ENCODE results near the gene RECK. TPM values are rescaled to one million over a fixed set of nuclear protein-coding genes. Genes with fewer than 3 reads are reported as not detected.

Gene RECK
- total and polyA plus RNA-seq, 8 donors: 18.5 to 23.7 (median 22.6) TPM

GRCh38 chr9:36150574-36151315 lies 114.0 kb downstream of the RECK start:
- DNase-seq: no peak
- no peak overlapping the region for H3K4me3 ChIP-seq
- no peaks in the 10 kb centered on the region for H3K9me3 ChIP-seq
- TF ChIP-seq CTCF (IDR thresholded peaks at IDR 0.05): no peak
- H3K4me1 ChIP-seq: peaks cover 16 to 100% of the 10 kb centered on the region in 2 donors
- H3K36me3 ChIP-seq: peaks cover 0 to 35% of the 10 kb centered on the region in 2 donors
- H3K27me3 ChIP-seq: no peaks in the 10 kb centered on the region
- ATAC-seq: peak; percentile 4
- peak overlapping the region; percentile 81 to 98 for H3K27ac ChIP-seq
- intact Hi-C loops (cut with DNase I): no loop called here

- H3K4me1 ChIP-seq: peaks cover 16 to 94% of the 10 kb centered on the region in 2 donors
- intact Hi-C loops (cut with DNase I): no loop called here
- H3K9me3 ChIP-seq: peaks cover 0 to 2% of the 10 kb centered on the region in 2 donors
- ATAC-seq (peak; percentile 47), DNase-seq (peak in 2 of 4 donors; percentile 87 to 92)
- TF ChIP-seq CTCF (IDR thresholded peaks at IDR 0.05): no peak
- peak overlapping the region; percentile 81 to 98 for H3K27ac ChIP-seq
- peak overlapping the region in 1 of 2 donors; percentile 4 for H3K4me3 ChIP-seq
- H3K36me3 ChIP-seq: peaks cover 0 to 35% of the 10 kb centered on the region in 2 donors
- H3K27me3 ChIP-seq: no peaks in the 10 kb centered on the region
Observed at GRCh38 chr9:36151316-36152210, 114.8 kb downstream of the RECK start.

DNA sequence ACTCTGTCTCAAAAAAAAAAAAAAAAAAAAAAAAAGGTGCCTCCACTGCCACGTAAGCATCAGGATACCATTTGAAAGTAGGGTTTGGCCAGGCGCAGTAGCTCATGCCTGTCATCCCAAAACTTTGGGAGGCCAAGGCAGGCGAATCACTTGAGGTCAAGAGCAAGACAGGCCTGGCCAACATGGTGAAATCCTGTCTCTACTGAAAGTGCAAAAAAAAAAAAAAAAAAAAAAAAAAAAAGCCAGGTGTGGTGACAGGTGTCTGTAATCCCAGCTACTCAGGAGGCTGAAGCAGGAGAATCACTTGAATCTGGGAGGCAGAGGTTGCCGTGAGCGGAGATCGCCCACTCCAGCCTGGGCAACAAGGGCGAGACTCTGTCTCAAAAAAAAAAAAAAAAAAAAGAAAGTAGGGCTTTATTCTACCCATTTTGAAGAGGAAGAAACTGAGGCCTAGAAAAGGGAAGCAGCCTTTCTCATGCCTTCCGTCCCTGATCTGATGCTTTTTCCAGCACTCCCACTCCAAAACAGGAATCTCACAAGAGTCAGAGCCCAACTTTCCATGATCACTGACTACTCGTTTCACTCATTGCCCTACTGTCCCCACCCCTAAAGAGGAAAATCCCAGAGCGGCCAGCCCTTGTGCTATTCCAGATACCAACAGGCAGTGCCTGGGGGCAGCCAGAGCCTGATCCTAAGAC lies 116.2 kb downstream of the RECK start:
- ATAC-seq (no peak), DNase-seq (no peak)
- peak overlapping the region; percentile 39 to 98 for H3K27ac ChIP-seq
- H3K4me1 ChIP-seq: peaks cover 16 to 86% of the 10 kb centered on the region in 2 donors
- peaks cover 0 to 31% of the 10 kb centered on the region in 2 donors for H3K36me3 ChIP-seq
- peaks cover 0 to 3% of the 10 kb centered on the region in 2 donors for H3K9me3 ChIP-seq
- TF ChIP-seq CTCF (IDR thresholded peaks at IDR 0.05): no peak
- intact Hi-C loops (cut with DNase I): no loop called here
- H3K4me3 ChIP-seq: no peak overlapping the region
- H3K27me3 ChIP-seq: no peaks in the 10 kb centered on the region

DNA sequence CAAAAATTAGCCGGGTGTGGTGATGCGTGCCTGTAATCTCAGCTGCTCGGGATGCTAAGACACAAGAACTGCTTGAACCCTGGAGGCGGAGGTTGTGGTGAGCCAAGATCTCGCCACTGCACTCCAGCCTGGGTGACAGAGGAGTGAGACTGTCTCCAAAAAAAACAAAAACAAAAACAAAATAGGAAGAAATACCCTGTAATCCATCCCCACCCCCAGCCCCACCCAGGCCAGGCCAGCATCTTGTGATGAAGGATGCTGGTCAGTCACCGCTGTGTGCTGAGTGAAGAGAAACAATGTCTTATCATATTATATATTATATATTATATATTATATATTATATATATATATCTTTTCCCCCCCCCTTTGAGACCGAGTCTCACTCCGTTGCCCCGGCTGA lies 117.0 kb downstream of the RECK start:
- no peak for DNase-seq

More for the DNA sequence above, 117.0 kb downstream of the RECK start:
- no peak overlapping the region for H3K4me3 ChIP-seq
- H3K27ac ChIP-seq: peak overlapping the region; percentile 66 to 98
- no peak for TF ChIP-seq CTCF (IDR thresholded peaks at IDR 0.05)
- H3K9me3 ChIP-seq: peaks cover 0 to 3% of the 10 kb centered on the region in 2 donors
- H3K36me3 ChIP-seq: peaks cover 0 to 23% of the 10 kb centered on the region in 2 donors
- peaks cover 16 to 86% of the 10 kb centered on the region in 2 donors for H3K4me1 ChIP-seq
- H3K27me3 ChIP-seq: no peaks in the 10 kb centered on the region
- no peak for ATAC-seq
- intact Hi-C loops (cut with DNase I): no loop called here

Data from left lung (tissue), 10 donors.